Endothelial cell (in vitro differentiated cells): ENCODE data around the gene PRDM11. TPM values are rescaled to one million over a fixed set of nuclear protein-coding genes. Genes with fewer than 3 reads are reported as not detected.

Experiments used
- DNase-seq: peaks from one replicate; pipeline ENCODE4 v3.0.0; 2021; ENCODE audit warnings: low spot score
- H3K27ac Mint-ChIP-seq: one replicate; pipeline ENCODE4 v1.8.0; 2021; ENCODE audit warnings: mixed read lengths, inconsistent platforms; ENCODE audit not compliant: unreplicated experiment
- H3K27me3 Mint-ChIP-seq: one replicate; pipeline ENCODE4 v1.8.0; 2021; ENCODE audit warnings: mild to moderate bottlenecking, moderate library complexity, mixed read lengths, inconsistent platforms; ENCODE audit not compliant: unreplicated experiment
- H3K36me3 Mint-ChIP-seq: one replicate; pipeline ENCODE4 v1.8.0; 2021; ENCODE audit warnings: mild to moderate bottlenecking, low read depth, mixed read lengths, inconsistent platforms; ENCODE audit not compliant: unreplicated experiment
- H3K4me1 Mint-ChIP-seq: one replicate; pipeline ENCODE4 v1.8.0; 2021; ENCODE audit warnings: mild to moderate bottlenecking, mixed read lengths, inconsistent platforms; ENCODE audit not compliant: unreplicated experiment
- H3K4me3 Mint-ChIP-seq: one replicate; pipeline ENCODE4 v1.8.0; 2021; ENCODE audit warnings: mild to moderate bottlenecking, mixed read lengths, inconsistent platforms; ENCODE audit not compliant: unreplicated experiment
- H3K9me3 Mint-ChIP-seq: one replicate; pipeline ENCODE4 v1.8.0; 2021; ENCODE audit warnings: mixed read lengths, inconsistent platforms; ENCODE audit not compliant: unreplicated experiment
- total RNA-seq: library from RNA; stranded (reverse); fragmentation: NEBNext Ultra II Directional; extraction: Animal tissue kit (Norgen Biotek cat#: 25700); gene quantifications from one replicate; pipeline ENCODE4 v1.2.1, GENCODE V29; 2021; ENCODE audit not compliant: unreplicated experiment
- TF ChIP-seq, protein P1 (sequence below): fragments of 200-600 bp; sonication (generic); IDR thresholded peaks from one replicate; pipeline ENCODE4 v1.5.0; 2021; ENCODE audit warnings: antibody characterized with exemption; ENCODE audit not compliant: unreplicated experiment

PRDM11 gene
- total RNA-seq, 1 donor from 2014 or later, result 16.0 TPM

DNA sequence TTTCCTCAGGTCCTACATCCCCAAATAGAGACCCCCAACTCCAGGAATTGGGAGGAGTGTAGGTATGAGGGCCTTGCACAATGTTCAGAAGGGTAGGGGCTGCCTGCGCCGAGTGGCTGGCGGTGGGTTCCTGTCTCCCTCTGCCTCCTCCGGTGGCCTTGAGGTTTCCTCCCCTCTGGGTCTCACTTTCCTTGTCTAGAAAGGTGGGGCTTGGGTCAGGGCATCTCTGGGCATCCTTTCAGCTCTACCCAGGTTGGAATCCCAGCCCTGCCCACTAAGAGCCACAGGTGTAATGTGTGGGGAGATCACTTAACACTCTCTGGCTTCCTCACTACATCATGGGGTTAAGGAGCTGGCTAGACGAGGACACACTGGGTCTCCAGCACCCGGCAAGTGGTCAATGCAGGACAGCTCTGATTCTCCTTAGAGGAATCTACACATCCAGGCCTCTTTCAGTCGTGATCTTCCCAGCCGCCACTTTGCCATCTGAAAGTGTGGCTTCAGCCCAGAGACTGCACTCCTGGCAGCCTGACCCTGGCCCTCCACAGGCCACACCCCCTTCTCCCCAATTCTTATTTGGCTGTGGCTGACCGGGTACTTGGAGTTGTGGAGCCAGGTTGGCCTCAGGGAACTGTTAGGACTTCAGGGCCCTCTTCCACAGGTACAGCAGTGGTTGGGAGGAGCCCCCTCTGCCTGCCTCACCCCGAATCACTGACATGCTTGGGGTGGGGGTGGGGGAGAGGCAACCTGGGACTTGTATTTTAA lies 22.1 kb downstream of the PRDM11 start:
- TF ChIP-seq, protein P1, sequence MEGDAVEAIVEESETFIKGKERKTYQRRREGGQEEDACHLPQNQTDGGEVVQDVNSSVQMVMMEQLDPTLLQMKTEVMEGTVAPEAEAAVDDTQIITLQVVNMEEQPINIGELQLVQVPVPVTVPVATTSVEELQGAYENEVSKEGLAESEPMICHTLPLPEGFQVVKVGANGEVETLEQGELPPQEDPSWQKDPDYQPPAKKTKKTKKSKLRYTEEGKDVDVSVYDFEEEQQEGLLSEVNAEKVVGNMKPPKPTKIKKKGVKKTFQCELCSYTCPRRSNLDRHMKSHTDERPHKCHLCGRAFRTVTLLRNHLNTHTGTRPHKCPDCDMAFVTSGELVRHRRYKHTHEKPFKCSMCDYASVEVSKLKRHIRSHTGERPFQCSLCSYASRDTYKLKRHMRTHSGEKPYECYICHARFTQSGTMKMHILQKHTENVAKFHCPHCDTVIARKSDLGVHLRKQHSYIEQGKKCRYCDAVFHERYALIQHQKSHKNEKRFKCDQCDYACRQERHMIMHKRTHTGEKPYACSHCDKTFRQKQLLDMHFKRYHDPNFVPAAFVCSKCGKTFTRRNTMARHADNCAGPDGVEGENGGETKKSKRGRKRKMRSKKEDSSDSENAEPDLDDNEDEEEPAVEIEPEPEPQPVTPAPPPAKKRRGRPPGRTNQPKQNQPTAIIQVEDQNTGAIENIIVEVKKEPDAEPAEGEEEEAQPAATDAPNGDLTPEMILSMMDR, result no peak
- Mint-ChIP-seq H3K4me3 (no peak overlapping the region), H3K27ac (no peak overlapping the region), H3K27me3 (peaks cover 5% of the 10 kb centered on the region), H3K36me3 (peaks cover 6% of the 10 kb centered on the region), H3K4me1 (no peaks in the 10 kb centered on the region), H3K9me3 (no peaks in the 10 kb centered on the region)
- no peak for DNase-seq

DNA sequence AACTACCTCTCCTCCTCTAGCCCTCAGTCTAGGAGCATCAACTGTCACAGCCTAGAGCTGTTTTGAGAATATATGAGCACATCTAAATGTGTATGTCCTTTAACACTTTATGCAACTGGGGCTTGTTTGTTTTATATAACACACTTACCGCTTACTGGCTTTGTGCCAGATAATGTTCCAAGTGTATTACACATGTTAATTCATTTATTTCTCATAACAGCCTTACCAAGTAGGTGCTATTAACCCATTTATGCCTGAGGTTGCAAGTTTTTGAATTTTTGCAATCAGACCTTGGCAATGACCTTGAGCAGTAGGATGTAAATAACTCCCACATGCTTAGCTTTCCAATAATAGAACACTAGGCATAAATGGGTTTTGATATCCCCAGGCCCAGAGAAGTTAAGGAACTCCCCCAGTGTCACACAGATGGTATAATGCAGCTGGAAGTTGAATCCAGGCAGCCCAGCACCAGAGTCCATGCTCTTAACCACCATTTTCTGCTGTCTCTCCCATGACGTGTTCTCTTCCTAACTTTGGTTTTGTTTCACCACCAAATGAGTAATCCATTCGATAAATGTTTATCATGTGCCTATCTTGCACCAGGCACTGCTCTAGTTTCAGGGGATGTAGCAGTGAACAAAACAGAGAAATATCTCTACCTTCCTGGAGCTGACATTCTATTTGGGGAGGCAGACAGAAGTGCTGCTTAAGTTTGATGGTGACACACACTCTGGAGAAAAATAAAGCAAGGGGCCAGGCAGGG lies 23.1 kb downstream of the PRDM11 start:
- H3K27ac Mint-ChIP-seq, result no peak overlapping the region
- peaks cover 6% of the 10 kb centered on the region for H3K36me3 Mint-ChIP-seq
- no peaks in the 10 kb centered on the region for H3K9me3 Mint-ChIP-seq
- H3K4me3 Mint-ChIP-seq, result no peak overlapping the region
- TF ChIP-seq, protein P1, result no peak
- no peak for DNase-seq
- H3K4me1 Mint-ChIP-seq, result no peaks in the 10 kb centered on the region
- H3K27me3 Mint-ChIP-seq, result peaks cover 5% of the 10 kb centered on the region

DNA sequence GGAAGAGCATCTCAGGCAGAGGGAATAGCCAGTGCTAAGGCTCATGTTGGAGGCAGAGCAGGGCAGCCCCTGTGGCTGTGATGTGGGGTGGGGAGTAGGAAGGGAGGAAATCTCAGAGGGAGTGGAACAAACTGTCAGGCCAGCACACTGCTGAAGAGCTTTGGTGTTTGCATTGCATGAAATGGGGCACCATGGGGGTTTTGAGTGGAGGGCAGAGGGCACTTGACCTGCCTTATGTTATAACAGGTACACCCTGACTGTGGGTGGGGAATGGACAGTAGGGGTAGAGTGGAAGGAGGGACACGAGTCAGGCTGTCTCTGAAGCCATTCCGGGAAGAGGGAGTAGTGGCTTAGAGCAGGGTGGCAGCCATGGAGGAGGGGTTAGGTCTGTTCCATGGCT lies 24.0 kb downstream of the PRDM11 start:
- Mint-ChIP-seq H3K4me1 (no peaks in the 10 kb centered on the region), H3K36me3 (peaks cover 6% of the 10 kb centered on the region), H3K27ac (no peak overlapping the region), H3K9me3 (no peaks in the 10 kb centered on the region), H3K4me3 (no peak overlapping the region), H3K27me3 (peaks cover 5% of the 10 kb centered on the region)
- TF ChIP-seq, protein P1, result no peak
- no peak for DNase-seq

DNA sequence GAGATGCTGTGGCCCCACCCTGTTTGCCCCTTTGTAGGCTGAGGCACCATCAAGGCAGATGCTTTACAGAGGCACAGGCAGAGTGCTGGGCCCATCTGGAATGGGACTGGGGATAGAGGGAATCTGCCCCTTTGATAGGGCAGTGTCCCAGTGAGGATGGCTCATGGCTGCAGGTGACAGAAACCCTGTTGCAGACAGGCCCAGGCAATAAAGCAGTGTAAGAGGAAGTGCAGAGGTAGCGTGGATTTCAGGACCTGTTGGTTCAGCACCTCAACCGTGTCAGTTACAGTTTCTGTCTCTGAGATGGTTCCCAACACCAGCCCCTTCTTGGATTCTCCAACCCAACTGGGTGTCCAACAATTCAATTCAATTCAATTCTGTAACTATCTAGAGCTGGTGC lies 25.1 kb downstream of the PRDM11 start:
- Mint-ChIP-seq H3K4me1 (no peaks in the 10 kb centered on the region), H3K9me3 (no peaks in the 10 kb centered on the region), H3K27ac (no peak overlapping the region), H3K27me3 (peaks cover 5% of the 10 kb centered on the region), H3K36me3 (peaks cover 6% of the 10 kb centered on the region), H3K4me3 (no peak overlapping the region)
- DNase-seq, result no peak
- TF ChIP-seq, protein P1, result no peak

DNA sequence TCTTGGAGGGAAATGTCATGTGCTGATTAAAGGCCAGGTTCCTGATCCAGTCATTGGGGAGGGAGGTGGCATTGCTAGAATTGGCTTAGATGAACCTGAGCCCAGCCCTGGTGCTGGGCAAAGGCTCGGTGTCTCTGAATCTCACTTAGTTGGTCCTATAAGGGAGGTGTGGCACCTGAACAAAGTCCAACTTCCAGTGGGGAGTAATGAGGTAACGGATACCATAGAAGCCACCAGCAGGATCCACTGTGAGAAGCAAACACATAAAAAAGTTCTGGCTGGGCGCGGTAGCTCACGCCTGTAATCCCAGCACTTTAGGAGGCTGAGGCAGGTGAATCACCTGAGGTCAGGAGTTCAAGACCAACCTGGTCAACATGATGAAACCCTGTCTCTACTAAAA lies 26.6 kb downstream of the PRDM11 start:
- DNase-seq, result no peak
- no peaks in the 10 kb centered on the region for H3K4me1 Mint-ChIP-seq
- no peaks in the 10 kb centered on the region for H3K9me3 Mint-ChIP-seq
- no peak overlapping the region for H3K27ac Mint-ChIP-seq
- peaks cover 5% of the 10 kb centered on the region for H3K27me3 Mint-ChIP-seq
- H3K4me3 Mint-ChIP-seq, result no peak overlapping the region
- TF ChIP-seq, protein P1, result no peak
- H3K36me3 Mint-ChIP-seq, result no peaks in the 10 kb centered on the region
